GM12878 (cell line): ENCODE measurements around the gene CANT1. TPM values are rescaled to one million over a fixed set of nuclear protein-coding genes. Genes with fewer than 3 reads are reported as not detected.

Experiments used
- ATAC-seq: fragments of 200-7000 bp; cut with Tn5 transposase; 3 replicates; pipeline ENCODE4 v1.9.1; 2020; ENCODE audit warnings: mild to moderate bottlenecking, moderate library complexity
- BruUV-seq: library from RNA; stranded (reverse); fragments of 400-500 nt; replicated peaks from 2 replicates; lab custom pipeline; 2021; lab: Mats Ljungman, UMichigan
- CTCF ChIA-PET: fragments of 300-600 bp; sonication (Branson Sonifier 250); formaldehyde crosslinking; extraction: SDS; loops from one replicate; lab custom pipeline; 2021; ENCODE audit warnings: inconsistent platforms; lab: Yijun Ruan, JAX
- POLR2A ChIA-PET: fragments of 350-600 bp; formaldehyde crosslinking; extraction: SDS; loops from one replicate; lab custom pipeline; 2021; ENCODE audit warnings: inconsistent platforms; lab: Charles Lee
- RAD21 ChIA-PET: fragments of 300-600 bp; sonication (Branson Sonifier 250); formaldehyde crosslinking; loops from one replicate; lab custom pipeline; 2023; ENCODE audit warnings: antibody characterized with exemption; ENCODE audit not compliant: unreplicated experiment; lab: Charles Lee
- SMC1A ChIA-PET: fragments of 300-600 bp; sonication (Branson Sonifier 250); formaldehyde crosslinking; loops from one replicate; lab custom pipeline; 2023; ENCODE audit not compliant: unreplicated experiment, uncharacterized antibody; lab: Charles Lee
- DNase-seq: peaks from one replicate; pipeline ENCODE4 v3.0.0-alpha.2; 2011; ENCODE audit warnings: low read depth, low spot score
- FAIRE-seq: peaks from 3 replicates; lab custom pipeline; 2011; peaks lifted over from hg19 to GRCh38; lab: Jason Lieb, UNC
- H2AFZ ChIP-seq: 2 replicates; pipeline ENCODE4 v1.6.0; 2011; ENCODE audit warnings: low read depth, low read length, control low read depth; ENCODE audit not compliant: control insufficient read depth
- H3K27ac ChIP-seq: 2 replicates; pipeline ENCODE4 v1.5.1; 2011; ENCODE audit warnings: control low read depth; ENCODE audit not compliant: control insufficient read depth, insufficient read depth
- H3K27me3 ChIP-seq, 2 experiments: replicated peaks in 1 of 2; 2 replicates each; pipeline versions ENCODE4 v1.6.0 to v1.6.1; 2011; ENCODE audit warnings: low read length in 1 of 2; ENCODE audit not compliant: control insufficient read depth in 2 of 2, insufficient read depth in 2 of 2
- H3K36me3 ChIP-seq, 2 experiments: 2 replicates each; pipeline ENCODE4 v1.5.1; 2011; ENCODE audit warnings: low read length in 1 of 2; ENCODE audit not compliant: control insufficient read depth in 2 of 2, insufficient read depth in 2 of 2
- H3K4me1 ChIP-seq: 2 replicates; pipeline ENCODE4 v1.6.1; 2011; ENCODE audit warnings: mild to moderate bottlenecking, low read length, moderate library complexity, mixed read lengths; ENCODE audit not compliant: control insufficient read depth, insufficient read depth
- H3K4me2 ChIP-seq: 2 replicates; pipeline ENCODE4 v1.6.0; 2011; ENCODE audit warnings: control low read depth; ENCODE audit not compliant: control insufficient read depth, insufficient read depth
- H3K4me3 ChIP-seq: fragments of 200-600 bp; sonication (generic); 2 replicates; pipeline ENCODE4 v1.5.1; 2016
- H3K79me2 ChIP-seq: 2 replicates; pipeline ENCODE4 v1.6.0; 2011; ENCODE audit warnings: low read length; ENCODE audit not compliant: control insufficient read depth, insufficient read depth
- H3K9ac ChIP-seq: 2 replicates; pipeline ENCODE4 v1.8.0; 2011; ENCODE audit warnings: low read length, control low read depth, mixed read lengths; ENCODE audit not compliant: control insufficient read depth, insufficient read depth
- H3K9me3 ChIP-seq: replicated peaks from 3 replicates; pipeline ENCODE4 v1.5.1; 2011; ENCODE audit warnings: mild to moderate bottlenecking, low read length; ENCODE audit not compliant: control insufficient read depth, insufficient read depth
- H4K20me1 ChIP-seq: 2 replicates; pipeline ENCODE4 v1.6.0; 2011; ENCODE audit not compliant: control insufficient read depth, insufficient read depth
- BCL3 ChIP-seq: IDR thresholded peaks from 2 replicates; pipeline ENCODE4 v1.6.1; 2011; ENCODE audit warnings: borderline replicate concordance, low read depth, mild to moderate bottlenecking, moderate library complexity, low read length; ENCODE audit not compliant: insufficient read depth, poor library complexity, severe bottlenecking
- CBX3 ChIP-seq: fragments of 200-600 bp; sonication (generic); IDR thresholded peaks from 2 replicates; pipeline ENCODE4 v1.6.1; 2016; ENCODE audit warnings: low read depth, borderline replicate concordance
- CHD4 ChIP-seq: fragments of 200-600 bp; sonication (generic); IDR thresholded peaks from 2 replicates; pipeline ENCODE4 v1.6.1; 2016; ENCODE audit warnings: mild to moderate bottlenecking
- CTCF ChIP-seq, 3 experiments: IDR thresholded peaks in 2 of 3; conservative IDR thresholded peaks in 1 of 3; 2 replicates each; pipeline ENCODE4 v1.5.1; 2011; ENCODE audit warnings: low read depth in 3 of 3, low read length in 3 of 3, mild to moderate bottlenecking in 3 of 3, control low read depth in 2 of 3, moderate library complexity in 2 of 3, inconsistent platforms in 1 of 3, mixed read lengths in 1 of 3; ENCODE audit not compliant: control insufficient read depth in 2 of 3, insufficient read depth in 1 of 3; ENCODE audit errors: extremely low read depth in 1 of 3
- HDAC2 ChIP-seq: fragments of 200-600 bp; sonication (generic); IDR thresholded peaks from 2 replicates; pipeline ENCODE4 v1.6.1; 2017
- IKZF1 ChIP-seq: fragments of 450-650 bp; conservative IDR thresholded peaks from 2 replicates; pipeline ENCODE4 v1.6.1; 2017; ENCODE audit warnings: antibody characterized with exemption, mild to moderate bottlenecking
- JUNB ChIP-seq: IDR thresholded peaks from 2 replicates; pipeline ENCODE4 v1.6.1; 2016; ENCODE audit warnings: antibody characterized with exemption, mild to moderate bottlenecking
- MXI1 ChIP-seq: fragments of 150-350 bp; IDR thresholded peaks from 2 replicates; pipeline ENCODE4 v1.6.1; 2011; ENCODE audit warnings: low read depth, mild to moderate bottlenecking, inconsistent platforms, low read length, improper control_type of control experiment
- SIX5 ChIP-seq: IDR thresholded peaks from 2 replicates; pipeline ENCODE4 v1.6.1; 2011; ENCODE audit warnings: mild to moderate bottlenecking, low read depth, low read length, moderate library complexity; ENCODE audit not compliant: severe bottlenecking
- SREBF1 ChIP-seq: IDR thresholded peaks from 2 replicates; pipeline ENCODE4 v1.6.1; 2012; ENCODE audit warnings: mild to moderate bottlenecking, low read length
- TCF12 ChIP-seq: IDR thresholded peaks from 2 replicates; pipeline ENCODE4 v1.6.1; 2011; ENCODE audit warnings: low read depth, mild to moderate bottlenecking, low read length
- WGBS: methylation state at CpG from one replicate; pipeline ENCODE4 v1.1.6; 2016; ENCODE audit warnings: low lambda C conversion rate; ENCODE audit not compliant: insufficient replicate concordance, insufficient coverage; ENCODE audit errors: missing lambda C conversion rate; 5-methylcytosine and 5-hydroxymethylcytosine counted together
- in situ Hi-C: fragments of 300-500 bp; cut with MboI; formaldehyde crosslinking; loops from 9 replicates; pipeline ENCODE4 v1.14.3; 2018; ENCODE audit warnings: mixed read lengths
- intact Hi-C: fragments of 100-400 bp; cut with micrococcal nuclease; formaldehyde crosslinking; loops from one replicate; pipeline ENCODE4 v1.14.2; 2022; ENCODE audit not compliant: unreplicated experiment
- polyA plus RNA-seq, 11 experiments: library from polyadenylated mRNA; depleted of rRNA in 4 of 11; unstranded in 6 of 11; stranded (reverse) in 5 of 11; fragments of >200 nt; fragmentation: Nextera tagmentation in 4 of 11; fragmentation: Illumina TruSeq in 1 of 11; extraction: Ambion mirVana in 4 of 11; extraction: Trizol in 1 of 11; gene quantifications; 1 replicate in 1 of 11; 2 replicates in 10 of 11; pipeline versions ENCODE4 v1.2.1 to v1.2.3, GENCODE V29; 2011 to 2016; ENCODE audit warnings: inconsistent platforms in 2 of 11, missing spikeins in 2 of 11, low read depth in 1 of 11
- total RNA-seq, 4 experiments: library from RNA; depleted of rRNA in 3 of 4; stranded (reverse); fragments of >200 nt in 3 of 4; fragmentation: Illumina TruSeq in 1 of 4; extraction: Trizol in 1 of 4; gene quantifications; 2 replicates each; pipeline versions ENCODE4 v1.2.1 to v1.2.3, GENCODE V29; 2013 to 2021
- TF ChIP-seq, protein P1 (sequence below): IDR thresholded peaks from 2 replicates; pipeline ENCODE4 v1.6.1; 2012; ENCODE audit warnings: mild to moderate bottlenecking, low read depth, low read length
- TF ChIP-seq, protein P2 (sequence below): IDR thresholded peaks from 2 replicates; pipeline ENCODE4 v1.6.1; 2012; ENCODE audit warnings: low read depth, low read length, improper control_type of control experiment
- TF ChIP-seq, protein P3 (sequence below): fragments of 450-650 bp; IDR thresholded peaks from 2 replicates; pipeline ENCODE4 v1.6.1; 2017; ENCODE audit warnings: mild to moderate bottlenecking, low read depth, inconsistent platforms; ENCODE audit not compliant: poor library complexity, severe bottlenecking

CANT1 gene
- total and polyA plus RNA-seq, 10 of the 15 experiments (the other 5 are each of a cell fraction or from before 2014, with no cell fraction given) = 2.2 to 59.2 (median 20.2) TPM

DNA sequence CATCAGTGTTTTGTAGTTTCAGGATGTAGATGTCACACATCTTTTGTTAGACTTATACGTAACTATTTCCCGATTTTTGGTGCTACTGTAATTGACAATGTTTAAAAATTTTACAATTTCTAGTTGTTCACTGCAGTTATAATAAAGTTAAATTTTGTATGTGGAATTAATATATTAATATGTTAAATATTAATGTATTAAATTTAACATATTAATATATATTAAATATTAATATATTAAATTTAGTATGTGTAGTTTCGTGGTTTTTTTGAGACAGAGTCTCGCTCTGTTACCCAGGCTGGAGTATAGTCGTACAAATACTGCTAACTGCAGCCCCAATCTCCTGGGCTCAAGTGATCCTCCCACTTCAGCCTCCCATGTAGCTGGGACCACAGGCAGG, 24.2 kb downstream of the CANT1 start:
- in situ Hi-C loops (no loop called here), intact Hi-C loops (no loop called here)
- POLR2A ChIA-PET = no interaction called here
- Histone ChIP-seq H3K79me2 (no peaks in the 10 kb centered on the region), H3K9ac (no peak overlapping the region), H3K36me3 (no peaks in the 10 kb centered on the region; a peak in 2 of 4 replicates), H3K27me3 (no peaks in the 10 kb centered on the region), H4K20me1 (no peaks in the 10 kb centered on the region), H3K4me3 (no peak overlapping the region), H3K4me2 (no peak overlapping the region; the same call in 1 of the 2 replicates), H3K4me1 (peaks cover 10% of the 10 kb centered on the region; the same call in 1 of the 2 replicates), H3K27ac (no peak overlapping the region), H2AFZ (no peak overlapping the region), H3K9me3 (no peaks in the 10 kb centered on the region)
- ATAC-seq = no peak
- FAIRE-seq = no peak
- BruUV-seq = no TSS peak
- WGBS = 52% methylated on average over 5 of the region's 5 CpGs
- SMC1A ChIA-PET = no interaction called here
- CTCF ChIA-PET = interaction anchor here (0.6 to 2.1 kb wide), 6 partner anchors 14 to 119 kb away, joined by 3 to 9 read pairs (median 4); no protein-coding TSS in a partner anchor
- no peak for DNase-seq
- RAD21 ChIA-PET = interaction anchor here (1.7 kb wide), 1 partner anchor 97 kb away, joined by 3 read pairs; no protein-coding TSS in a partner anchor
- TF ChIP-seq SREBF1 = no peak
- TF ChIP-seq HDAC2 = no peak
- no peak for TF ChIP-seq TCF12
- TF ChIP-seq SIX5 = no peak
- no peak for TF ChIP-seq BCL3
- TF ChIP-seq, protein P1, sequence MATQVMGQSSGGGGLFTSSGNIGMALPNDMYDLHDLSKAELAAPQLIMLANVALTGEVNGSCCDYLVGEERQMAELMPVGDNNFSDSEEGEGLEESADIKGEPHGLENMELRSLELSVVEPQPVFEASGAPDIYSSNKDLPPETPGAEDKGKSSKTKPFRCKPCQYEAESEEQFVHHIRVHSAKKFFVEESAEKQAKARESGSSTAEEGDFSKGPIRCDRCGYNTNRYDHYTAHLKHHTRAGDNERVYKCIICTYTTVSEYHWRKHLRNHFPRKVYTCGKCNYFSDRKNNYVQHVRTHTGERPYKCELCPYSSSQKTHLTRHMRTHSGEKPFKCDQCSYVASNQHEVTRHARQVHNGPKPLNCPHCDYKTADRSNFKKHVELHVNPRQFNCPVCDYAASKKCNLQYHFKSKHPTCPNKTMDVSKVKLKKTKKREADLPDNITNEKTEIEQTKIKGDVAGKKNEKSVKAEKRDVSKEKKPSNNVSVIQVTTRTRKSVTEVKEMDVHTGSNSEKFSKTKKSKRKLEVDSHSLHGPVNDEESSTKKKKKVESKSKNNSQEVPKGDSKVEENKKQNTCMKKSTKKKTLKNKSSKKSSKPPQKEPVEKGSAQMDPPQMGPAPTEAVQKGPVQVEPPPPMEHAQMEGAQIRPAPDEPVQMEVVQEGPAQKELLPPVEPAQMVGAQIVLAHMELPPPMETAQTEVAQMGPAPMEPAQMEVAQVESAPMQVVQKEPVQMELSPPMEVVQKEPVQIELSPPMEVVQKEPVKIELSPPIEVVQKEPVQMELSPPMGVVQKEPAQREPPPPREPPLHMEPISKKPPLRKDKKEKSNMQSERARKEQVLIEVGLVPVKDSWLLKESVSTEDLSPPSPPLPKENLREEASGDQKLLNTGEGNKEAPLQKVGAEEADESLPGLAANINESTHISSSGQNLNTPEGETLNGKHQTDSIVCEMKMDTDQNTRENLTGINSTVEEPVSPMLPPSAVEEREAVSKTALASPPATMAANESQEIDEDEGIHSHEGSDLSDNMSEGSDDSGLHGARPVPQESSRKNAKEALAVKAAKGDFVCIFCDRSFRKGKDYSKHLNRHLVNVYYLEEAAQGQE = no peak
- TF ChIP-seq IKZF1 = no peak
- TF ChIP-seq CTCF (IDR thresholded peaks at IDR 0.05 in 2 of 3, conservative IDR thresholded peaks at IDR 0.05 in 1 of 3; ENCODE audit: control insufficient read depth in 2 of 3, extremely low read depth in 1 of 3, insufficient read depth in 1 of 3, low read depth in 3 of 3, low read length in 3 of 3) = no peak
- TF ChIP-seq, protein P2, sequence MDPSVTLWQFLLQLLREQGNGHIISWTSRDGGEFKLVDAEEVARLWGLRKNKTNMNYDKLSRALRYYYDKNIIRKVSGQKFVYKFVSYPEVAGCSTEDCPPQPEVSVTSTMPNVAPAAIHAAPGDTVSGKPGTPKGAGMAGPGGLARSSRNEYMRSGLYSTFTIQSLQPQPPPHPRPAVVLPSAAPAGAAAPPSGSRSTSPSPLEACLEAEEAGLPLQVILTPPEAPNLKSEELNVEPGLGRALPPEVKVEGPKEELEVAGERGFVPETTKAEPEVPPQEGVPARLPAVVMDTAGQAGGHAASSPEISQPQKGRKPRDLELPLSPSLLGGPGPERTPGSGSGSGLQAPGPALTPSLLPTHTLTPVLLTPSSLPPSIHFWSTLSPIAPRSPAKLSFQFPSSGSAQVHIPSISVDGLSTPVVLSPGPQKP = no peak
- no peak for TF ChIP-seq MXI1
- TF ChIP-seq, protein P3, sequence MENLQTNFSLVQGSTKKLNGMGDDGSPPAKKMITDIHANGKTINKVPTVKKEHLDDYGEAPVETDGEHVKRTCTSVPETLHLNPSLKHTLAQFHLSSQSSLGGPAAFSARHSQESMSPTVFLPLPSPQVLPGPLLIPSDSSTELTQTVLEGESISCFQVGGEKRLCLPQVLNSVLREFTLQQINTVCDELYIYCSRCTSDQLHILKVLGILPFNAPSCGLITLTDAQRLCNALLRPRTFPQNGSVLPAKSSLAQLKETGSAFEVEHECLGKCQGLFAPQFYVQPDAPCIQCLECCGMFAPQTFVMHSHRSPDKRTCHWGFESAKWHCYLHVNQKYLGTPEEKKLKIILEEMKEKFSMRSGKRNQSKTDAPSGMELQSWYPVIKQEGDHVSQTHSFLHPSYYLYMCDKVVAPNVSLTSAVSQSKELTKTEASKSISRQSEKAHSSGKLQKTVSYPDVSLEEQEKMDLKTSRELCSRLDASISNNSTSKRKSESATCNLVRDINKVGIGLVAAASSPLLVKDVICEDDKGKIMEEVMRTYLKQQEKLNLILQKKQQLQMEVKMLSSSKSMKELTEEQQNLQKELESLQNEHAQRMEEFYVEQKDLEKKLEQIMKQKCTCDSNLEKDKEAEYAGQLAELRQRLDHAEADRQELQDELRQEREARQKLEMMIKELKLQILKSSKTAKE = no peak
- no peak for TF ChIP-seq CHD4
- TF ChIP-seq JUNB = no peak
- no peak for TF ChIP-seq CBX3
